ENCODE data around the gene FRYL. TPM values are rescaled to one million over a fixed set of nuclear protein-coding genes. Genes with fewer than 3 reads are reported as not detected.

The FRYL gene
- total and polyA plus RNA-seq, 9 donors = 14.9 to 38.3 (median 20.3) TPM

DNA sequence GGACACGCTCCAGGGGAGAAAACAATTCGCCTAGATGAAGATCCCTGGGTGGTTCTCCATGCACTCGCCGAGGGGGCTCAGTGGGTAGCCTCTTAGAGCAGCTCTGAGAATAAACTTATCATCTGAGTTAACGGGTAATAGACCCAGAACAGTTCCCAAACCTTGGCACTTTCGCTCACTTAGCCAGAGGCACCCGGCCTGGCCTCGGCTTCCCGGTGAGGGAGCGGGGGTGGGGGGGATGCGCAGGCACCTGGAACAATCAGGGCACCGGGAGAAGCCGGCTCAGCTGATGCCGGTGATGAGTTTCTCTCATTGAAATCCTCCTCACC, 290.4 kb downstream of the FRYL start:
- no peaks in the 10 kb centered on the region for H3K9me3 ChIP-seq (replicated peaks; ENCODE audit: control insufficient read depth, low read depth, low read length)
- H3K4me1 ChIP-seq (ENCODE audit: control insufficient read depth, insufficient read depth, low read length) = no peaks in the 10 kb centered on the region
- 13% methylated on average over 12 of the region's 14 CpGs for WGBS (ENCODE audit: insufficient coverage)
- H3K27me3 ChIP-seq (ENCODE audit: control insufficient read depth, insufficient read depth, low read length) = peaks cover 46% of the 10 kb centered on the region
- no peak for DNase-seq
- H3K36me3 ChIP-seq (ENCODE audit: control insufficient read depth, insufficient read depth, low read length) = no peaks in the 10 kb centered on the region
- no peak overlapping the region for H3K4me3 ChIP-seq (ENCODE audit: low read length)
- H3K27ac ChIP-seq (ENCODE audit: low read length) = no peak overlapping the region

DNA sequence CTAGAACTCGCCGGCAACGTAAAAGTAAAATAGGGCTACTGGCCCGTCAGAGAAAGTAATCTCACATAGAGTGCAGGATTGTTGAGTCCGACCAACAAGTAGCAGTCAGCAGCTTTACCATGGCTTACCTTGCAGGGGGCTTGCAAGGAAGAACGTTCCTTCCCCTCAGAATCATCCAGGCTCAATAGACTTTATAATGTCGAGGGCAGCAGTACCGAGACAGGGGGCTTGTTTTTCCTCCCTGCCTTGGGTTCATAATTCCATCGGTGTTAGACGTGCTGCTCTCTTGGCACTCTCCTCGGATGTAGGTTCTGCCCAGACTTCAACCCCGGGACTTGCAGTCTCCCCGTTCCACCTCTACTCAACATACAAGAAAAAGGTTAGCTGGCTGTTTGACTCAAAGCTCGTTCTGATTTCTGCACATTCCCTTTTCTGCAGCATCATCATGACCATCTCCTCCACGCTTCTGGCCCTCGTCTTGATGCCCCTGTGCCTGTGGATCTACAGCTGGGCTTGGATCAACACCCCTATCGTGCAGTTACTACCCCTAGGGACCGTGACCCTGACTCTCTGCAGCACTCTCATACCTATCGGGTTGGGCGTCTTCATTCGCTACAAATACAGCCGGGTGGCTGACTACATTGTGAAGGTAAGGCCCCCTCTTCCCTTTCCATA, 295.4 kb downstream of the FRYL start:
- WGBS (ENCODE audit: insufficient coverage) = 16% methylated on average over 13 of the region's 22 CpGs
- peaks cover 54% of the 10 kb centered on the region for H3K27me3 ChIP-seq (ENCODE audit: control insufficient read depth, insufficient read depth, low read length)
- peaks cover 5% of the 10 kb centered on the region for H3K4me1 ChIP-seq (ENCODE audit: control insufficient read depth, insufficient read depth, low read length)
- no peak for DNase-seq
- no peaks in the 10 kb centered on the region for H3K36me3 ChIP-seq (ENCODE audit: control insufficient read depth, insufficient read depth, low read length)
- H3K27ac ChIP-seq (ENCODE audit: low read length) = no peak overlapping the region
- no peak overlapping the region for H3K4me3 ChIP-seq (ENCODE audit: low read length)
- no peaks in the 10 kb centered on the region for H3K9me3 ChIP-seq (replicated peaks; ENCODE audit: control insufficient read depth, low read depth, low read length)

DNA sequence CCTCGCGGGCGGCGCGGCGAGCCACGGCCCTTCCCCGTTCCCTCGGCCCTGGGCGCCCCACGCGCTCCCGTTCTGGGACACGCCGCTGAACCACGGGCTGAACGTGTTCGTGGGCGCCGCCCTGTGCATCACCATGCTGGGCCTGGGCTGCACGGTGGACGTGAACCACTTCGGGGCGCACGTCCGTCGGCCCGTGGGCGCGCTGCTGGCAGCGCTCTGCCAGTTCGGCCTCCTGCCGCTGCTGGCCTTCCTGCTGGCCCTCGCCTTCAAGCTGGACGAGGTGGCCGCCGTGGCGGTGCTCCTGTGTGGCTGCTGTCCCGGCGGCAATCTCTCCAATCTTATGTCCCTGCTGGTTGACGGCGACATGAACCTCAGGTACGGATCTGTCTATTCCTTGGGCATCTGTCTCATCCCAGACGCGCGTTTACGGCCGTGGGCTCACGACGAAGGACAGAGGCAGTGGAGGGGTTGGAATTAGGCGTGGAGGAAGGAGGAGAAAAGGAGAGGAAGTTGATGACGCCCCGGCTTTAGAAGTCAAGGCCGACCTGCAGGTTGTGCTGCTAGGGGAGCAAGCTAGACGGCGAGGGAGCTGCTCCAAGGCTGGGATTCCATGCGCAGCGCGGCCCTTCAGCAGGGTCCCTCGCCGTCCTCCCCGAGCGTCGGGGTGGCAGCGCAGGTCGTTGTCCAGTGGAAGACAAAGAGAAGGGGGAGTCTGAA, 296.1 kb downstream of the FRYL start:
- no peak for DNase-seq
- H3K27ac ChIP-seq (ENCODE audit: low read length) = no peak overlapping the region
- H3K27me3 ChIP-seq (ENCODE audit: control insufficient read depth, insufficient read depth, low read length) = peaks cover 51% of the 10 kb centered on the region
- H3K4me3 ChIP-seq (ENCODE audit: low read length) = peak overlapping the region; percentile 15
- H3K4me1 ChIP-seq (ENCODE audit: control insufficient read depth, insufficient read depth, low read length) = peaks cover 5% of the 10 kb centered on the region
- WGBS (ENCODE audit: insufficient coverage) = 3% methylated on average over 66 of the region's 66 CpGs
- no peaks in the 10 kb centered on the region for H3K9me3 ChIP-seq (replicated peaks; ENCODE audit: control insufficient read depth, low read depth, low read length)
- H3K36me3 ChIP-seq (ENCODE audit: control insufficient read depth, insufficient read depth, low read length) = no peaks in the 10 kb centered on the region

DNA sequence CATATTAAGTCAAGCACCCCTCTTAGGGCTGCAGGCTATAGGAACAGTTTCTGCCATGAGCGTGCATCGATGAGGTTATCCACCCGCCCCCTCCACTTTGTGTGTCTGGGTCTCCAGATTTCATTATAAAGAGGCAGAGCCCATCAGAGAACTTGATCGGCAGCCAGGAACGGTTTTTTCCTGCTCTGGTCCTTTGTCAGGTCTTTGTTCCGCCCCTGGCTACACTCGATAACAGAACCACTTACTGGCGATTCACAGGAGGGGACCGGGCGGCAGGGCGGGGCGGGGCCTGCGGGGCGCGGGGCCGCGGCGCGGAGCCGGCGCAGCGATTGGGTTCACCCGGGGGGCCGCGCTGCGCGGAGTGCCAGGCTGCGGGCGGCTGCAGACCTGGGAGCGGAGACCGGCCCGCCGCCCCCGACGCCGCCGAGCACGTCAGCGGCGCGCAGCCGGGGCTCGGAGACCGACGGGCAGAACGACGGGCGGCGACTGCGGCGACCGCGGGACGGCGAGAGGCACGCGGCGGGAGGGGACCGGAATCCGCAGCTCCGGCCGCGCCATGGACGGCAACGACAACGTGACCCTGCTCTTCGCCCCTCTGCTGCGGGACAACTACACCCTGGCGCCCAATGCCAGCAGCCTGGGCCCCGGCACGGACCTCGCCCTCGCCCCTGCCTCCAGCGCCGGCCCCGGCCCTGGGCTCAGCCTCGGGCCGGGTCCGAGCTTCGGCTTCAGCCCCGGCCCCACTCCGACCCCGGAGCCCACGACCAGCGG, 296.9 kb downstream of the FRYL start, which contains the start of gene SLC10A4:
TSS of gene SLC10A4 (plus strand) at position 338 of the 771 bp plus-strand sequence. CDS start at position 557, 219 bp downstream.
- DNase-seq = peak; percentile 20
- Histone ChIP-seq H3K36me3 (ENCODE audit: control insufficient read depth, insufficient read depth, low read length) (no peaks in the 10 kb centered on the region), H3K4me1 (ENCODE audit: control insufficient read depth, insufficient read depth, low read length) (peaks cover 5% of the 10 kb centered on the region), H3K27ac (ENCODE audit: low read length) (no peak within 1 kb of the TSS), H3K4me3 (ENCODE audit: low read length) (peak within 1 kb of the TSS; percentile 17), H3K27me3 (ENCODE audit: control insufficient read depth, insufficient read depth, low read length) (peaks cover 47% of the 10 kb centered on the region), H3K9me3 (replicated peaks; ENCODE audit: control insufficient read depth, low read depth, low read length) (no peaks in the 10 kb centered on the region)
- under 1% methylated on average over 84 of the region's 85 CpGs for WGBS (ENCODE audit: insufficient coverage)

DNA sequence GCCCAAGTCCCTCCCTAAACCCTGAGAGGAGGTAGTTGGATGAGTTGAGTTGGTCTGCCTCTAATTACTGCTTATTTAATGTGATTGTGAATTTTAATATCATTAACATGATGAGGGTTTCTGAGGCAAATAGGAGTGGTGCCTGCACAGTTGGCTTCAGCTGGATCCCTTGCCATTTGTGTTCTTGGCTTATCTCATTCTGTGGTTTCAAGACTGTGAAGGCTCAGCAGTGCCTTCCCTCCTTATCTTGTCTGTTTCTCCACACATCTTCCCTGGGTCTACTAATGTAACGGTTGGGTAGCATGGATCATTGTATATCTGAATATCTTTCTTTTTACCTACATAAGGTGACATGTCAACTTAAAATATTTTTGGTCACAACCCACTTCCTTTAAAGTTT, 298.5 kb downstream of the FRYL start:
- no peak for DNase-seq
- Histone ChIP-seq H3K4me3 (ENCODE audit: low read length) (no peak overlapping the region), H3K27ac (ENCODE audit: low read length) (no peak overlapping the region), H3K36me3 (ENCODE audit: control insufficient read depth, insufficient read depth, low read length) (no peaks in the 10 kb centered on the region), H3K27me3 (ENCODE audit: control insufficient read depth, insufficient read depth, low read length) (peaks cover 41% of the 10 kb centered on the region), H3K4me1 (ENCODE audit: control insufficient read depth, insufficient read depth, low read length) (peaks cover 5% of the 10 kb centered on the region), H3K9me3 (replicated peaks; ENCODE audit: control insufficient read depth, low read depth, low read length) (no peaks in the 10 kb centered on the region)
- no CpG with 5 or more reads among the region's 1 CpG for WGBS (ENCODE audit: insufficient coverage)

DNA sequence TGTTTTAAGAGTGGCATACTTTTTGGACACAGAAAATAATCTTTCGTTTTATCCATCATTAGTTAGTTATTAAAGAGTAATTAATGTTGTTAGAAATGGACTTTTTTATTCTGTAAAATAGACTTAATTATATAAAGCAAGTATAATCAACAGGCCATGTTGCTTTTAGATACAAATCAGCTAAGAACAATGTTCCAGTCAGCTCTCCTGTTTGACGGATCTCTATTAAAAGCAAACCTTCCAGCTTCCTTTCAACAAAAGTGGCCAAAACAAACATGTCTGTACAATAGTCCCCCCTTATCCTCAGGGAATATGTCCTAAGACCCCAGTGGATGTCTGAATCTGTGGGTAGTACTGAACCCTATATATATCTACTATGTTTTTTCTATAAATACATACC, 301.8 kb downstream of the FRYL start:
- no peak overlapping the region for H3K4me3 ChIP-seq (ENCODE audit: low read length)
- H3K36me3 ChIP-seq (ENCODE audit: control insufficient read depth, insufficient read depth, low read length) = no peaks in the 10 kb centered on the region
- peaks cover 24% of the 10 kb centered on the region for H3K27me3 ChIP-seq (ENCODE audit: control insufficient read depth, insufficient read depth, low read length)
- H3K4me1 ChIP-seq (ENCODE audit: control insufficient read depth, insufficient read depth, low read length) = peaks cover 3% of the 10 kb centered on the region
- DNase-seq = no peak
- H3K27ac ChIP-seq (ENCODE audit: low read length) = no peak overlapping the region
- no CpG with 5 or more reads among the region's 2 CpGs for WGBS (ENCODE audit: insufficient coverage)
- H3K9me3 ChIP-seq (replicated peaks; ENCODE audit: control insufficient read depth, low read depth, low read length) = no peaks in the 10 kb centered on the region

DNA sequence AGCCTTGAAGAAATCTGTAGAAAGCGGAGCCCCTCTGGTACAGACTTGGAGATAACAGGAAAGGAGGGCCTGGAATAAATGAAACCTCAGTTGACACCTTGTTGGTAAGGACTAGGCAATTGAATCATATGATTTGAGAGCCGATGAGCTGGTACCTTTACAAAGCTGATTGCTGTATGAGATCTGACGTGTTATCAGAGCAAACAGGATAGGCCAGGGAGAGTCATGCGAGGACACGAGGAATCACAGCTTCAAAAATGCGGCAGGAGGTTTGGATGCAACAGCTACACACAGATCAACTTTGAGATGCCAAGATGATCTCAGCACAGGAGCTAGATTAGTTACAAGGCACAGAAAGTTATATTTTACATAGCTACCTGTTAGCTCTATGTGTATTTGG, 304.3 kb downstream of the FRYL start:
- 93% methylated on average over 5 of the region's 6 CpGs for WGBS (ENCODE audit: insufficient coverage)
- DNase-seq = no peak
- Histone ChIP-seq H3K4me3 (ENCODE audit: low read length) (no peak overlapping the region), H3K9me3 (replicated peaks; ENCODE audit: control insufficient read depth, low read depth, low read length) (no peaks in the 10 kb centered on the region), H3K27ac (ENCODE audit: low read length) (no peak overlapping the region), H3K4me1 (ENCODE audit: control insufficient read depth, insufficient read depth, low read length) (no peaks in the 10 kb centered on the region), H3K27me3 (ENCODE audit: control insufficient read depth, insufficient read depth, low read length) (peaks cover 4% of the 10 kb centered on the region), H3K36me3 (ENCODE audit: control insufficient read depth, insufficient read depth, low read length) (no peaks in the 10 kb centered on the region)

DNA sequence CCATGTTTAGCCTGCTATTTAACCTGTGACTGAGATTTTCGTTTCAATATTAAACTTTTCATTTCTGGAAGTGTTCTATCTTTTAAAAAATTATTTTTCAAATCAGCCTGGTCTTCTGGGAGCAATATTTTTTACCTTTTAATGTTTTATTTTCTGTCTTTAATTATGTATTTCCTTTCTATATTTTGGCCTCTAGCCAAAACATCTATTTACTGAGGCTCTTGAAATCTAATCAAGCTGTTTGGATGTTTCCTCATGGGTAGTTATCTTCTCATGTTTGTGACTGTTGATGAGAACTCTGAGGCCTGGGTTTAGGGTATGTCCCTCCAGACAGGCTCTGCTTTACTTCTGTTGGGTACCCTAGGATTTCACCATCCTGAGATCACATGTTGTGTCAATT, 307.3 kb downstream of the FRYL start:
- no peaks in the 10 kb centered on the region for H3K9me3 ChIP-seq (replicated peaks; ENCODE audit: control insufficient read depth, low read depth, low read length)
- H3K27me3 ChIP-seq (ENCODE audit: control insufficient read depth, insufficient read depth, low read length) = no peaks in the 10 kb centered on the region
- H3K4me1 ChIP-seq (ENCODE audit: control insufficient read depth, insufficient read depth, low read length) = no peaks in the 10 kb centered on the region
- no CpG with 5 or more reads among the region's 1 CpG for WGBS (ENCODE audit: insufficient coverage)
- no peak overlapping the region for H3K27ac ChIP-seq (ENCODE audit: low read length)
- no peak for DNase-seq
- no peaks in the 10 kb centered on the region for H3K36me3 ChIP-seq (ENCODE audit: control insufficient read depth, insufficient read depth, low read length)
- no peak overlapping the region for H3K4me3 ChIP-seq (ENCODE audit: low read length)

DNA sequence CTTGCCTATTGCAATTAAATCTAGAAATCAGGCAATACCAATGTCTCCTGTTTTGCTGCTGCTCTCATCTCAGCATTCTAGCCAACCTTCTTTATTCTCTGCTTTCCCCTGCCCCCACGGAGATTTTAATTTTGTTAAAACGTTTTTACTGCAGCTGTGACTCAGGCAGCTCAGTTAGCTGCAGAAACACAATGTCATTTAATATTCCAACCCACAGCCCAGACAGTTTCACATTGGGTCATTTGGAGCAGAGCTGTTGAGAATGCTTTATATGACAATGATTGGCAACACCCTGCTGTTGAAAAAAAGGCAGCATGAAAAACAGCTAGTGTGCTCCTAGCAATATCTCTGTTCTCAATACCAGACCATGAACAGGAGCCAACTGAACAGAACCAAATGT, 309.5 kb downstream of the FRYL start:
- Histone ChIP-seq H3K27me3 (ENCODE audit: control insufficient read depth, insufficient read depth, low read length) (no peaks in the 10 kb centered on the region), H3K27ac (ENCODE audit: low read length) (no peak overlapping the region), H3K4me3 (ENCODE audit: low read length) (no peak overlapping the region), H3K4me1 (ENCODE audit: control insufficient read depth, insufficient read depth, low read length) (no peaks in the 10 kb centered on the region), H3K9me3 (replicated peaks; ENCODE audit: control insufficient read depth, low read depth, low read length) (no peaks in the 10 kb centered on the region), H3K36me3 (ENCODE audit: control insufficient read depth, insufficient read depth, low read length) (no peaks in the 10 kb centered on the region)
- no peak for DNase-seq
- WGBS (ENCODE audit: insufficient coverage) = no CpG with 5 or more reads among the region's 2 CpGs

DNA sequence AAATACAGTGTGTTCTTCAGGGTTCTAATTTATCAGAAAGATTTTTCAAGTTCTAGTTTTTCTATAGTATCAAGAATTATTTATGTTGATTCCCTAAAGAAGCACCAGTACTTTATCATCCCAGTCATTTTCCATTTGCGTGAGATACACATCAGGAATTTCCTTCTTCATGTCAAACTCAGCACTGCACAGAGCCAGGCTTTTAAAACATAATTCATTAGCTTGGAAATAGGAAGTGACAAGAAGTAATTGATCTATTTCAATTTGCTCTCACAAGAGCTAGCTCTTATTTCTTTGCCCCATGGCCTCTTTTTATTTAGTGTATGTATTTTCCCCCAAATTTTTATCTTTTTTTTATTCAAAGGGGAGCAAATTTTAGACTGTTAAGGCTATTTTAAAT, 309.9 kb downstream of the FRYL start:
- no peak overlapping the region for H3K27ac ChIP-seq (ENCODE audit: low read length)
- no peaks in the 10 kb centered on the region for H3K36me3 ChIP-seq (ENCODE audit: control insufficient read depth, insufficient read depth, low read length)
- H3K4me3 ChIP-seq (ENCODE audit: low read length) = no peak overlapping the region
- no CpG with 5 or more reads among the region's 1 CpG for WGBS (ENCODE audit: insufficient coverage)
- H3K27me3 ChIP-seq (ENCODE audit: control insufficient read depth, insufficient read depth, low read length) = no peaks in the 10 kb centered on the region
- no peaks in the 10 kb centered on the region for H3K9me3 ChIP-seq (replicated peaks; ENCODE audit: control insufficient read depth, low read depth, low read length)
- no peaks in the 10 kb centered on the region for H3K4me1 ChIP-seq (ENCODE audit: control insufficient read depth, insufficient read depth, low read length)
- no peak for DNase-seq
